Esophagus muscularis mucosa (tissue), 4 donors: ENCODE data around the gene DNLZ. TPM values are rescaled to one million over a fixed set of nuclear protein-coding genes. Genes with fewer than 3 reads are reported as not detected.

Experiments used
- DNase-seq: peaks from one replicate; pipeline ENCODE4 v3.0.0-alpha.2; 2017; ENCODE audit errors: extremely low spot score
- H3K27ac ChIP-seq, 4 donors: fragments of 200-600 bp; sonication (generic); replicated peaks in 1 of 4; 1 replicate in 3 of 4; 2 replicates in 1 of 4; pipeline ENCODE4 v1.5.1; 2016 to 2019; ENCODE audit warnings: mild to moderate bottlenecking in 1 of 4
- H3K27me3 ChIP-seq, 4 donors: fragments of 200-600 bp; sonication (generic); one replicate each; pipeline versions ENCODE4 v1.5.1 to v1.6.0; 2016 to 2019
- H3K36me3 ChIP-seq, 4 donors: fragments of 200-600 bp; sonication (generic); one replicate each; pipeline ENCODE4 v1.5.1; 2016 to 2019
- H3K4me1 ChIP-seq, 4 donors: fragments of 200-600 bp; sonication (generic); one replicate each; pipeline ENCODE4 v1.5.1; 2016 to 2019
- H3K4me3 ChIP-seq, 4 donors: fragments of 200-600 bp; sonication (generic); 1 replicate in 2 of 4; 2 replicates in 2 of 4; pipeline ENCODE4 v1.5.1; 2016 to 2019; ENCODE audit warnings: mild to moderate bottlenecking in 4 of 4, moderate library complexity in 1 of 4
- H3K9me3 ChIP-seq, 4 donors: fragments of 200-600 bp; sonication (generic); 1 replicate in 3 of 4; 2 replicates in 1 of 4; pipeline ENCODE4 v1.5.1; 2016 to 2019
- EP300 ChIP-seq: sonication (generic); formaldehyde crosslinking; IDR thresholded peaks from one replicate; pipeline ENCODE4 v1.6.1; 2017; ENCODE audit warnings: antibody characterized with exemption
- POLR2A ChIP-seq: fragments of 450-650 bp; IDR thresholded peaks from one replicate; pipeline ENCODE4 v1.6.1; 2017; ENCODE audit warnings: antibody characterized with exemption, moderate library complexity, mild to moderate bottlenecking, low read depth
- POLR2AphosphoS5 ChIP-seq, 2 donors: sonication (generic); formaldehyde crosslinking; IDR thresholded peaks; one replicate each; pipeline ENCODE4 v1.6.1; 2017; ENCODE audit warnings: antibody characterized with exemption in 2 of 2
- WGBS: methylation state at CpG from one replicate; pipeline ENCODE4 v1.1.5; 2018; 5-methylcytosine and 5-hydroxymethylcytosine counted together
- intact Hi-C: fragments of 100-400 bp; cut with DNase I; formaldehyde crosslinking; loops from one replicate; pipeline ENCODE4 v1.15.1; 2023
- total RNA-seq, 4 donors: library from RNA; depleted of rRNA; stranded (reverse); fragments of >200 nt; gene quantifications; one replicate each; pipeline versions ENCODE4 v1.1.0 to v1.2.1, GENCODE V29; 2016
- TF ChIP-seq, protein P1 (sequence below), 3 experiments: fragments of 200-600 bp in 2 of 3; fragments of 450-650 bp in 1 of 3; sonication (generic) in 2 of 3; IDR thresholded peaks; one replicate each; pipeline ENCODE4 v1.5.1; 2017 to 2019; ENCODE audit warnings: antibody characterized with exemption in 3 of 3, mild to moderate bottlenecking in 2 of 3, moderate library complexity in 1 of 3

Gene DNLZ
- total RNA-seq, 4 donors from 2014 or later: 29.5 to 41.3 (median 35.8) TPM

DNA sequence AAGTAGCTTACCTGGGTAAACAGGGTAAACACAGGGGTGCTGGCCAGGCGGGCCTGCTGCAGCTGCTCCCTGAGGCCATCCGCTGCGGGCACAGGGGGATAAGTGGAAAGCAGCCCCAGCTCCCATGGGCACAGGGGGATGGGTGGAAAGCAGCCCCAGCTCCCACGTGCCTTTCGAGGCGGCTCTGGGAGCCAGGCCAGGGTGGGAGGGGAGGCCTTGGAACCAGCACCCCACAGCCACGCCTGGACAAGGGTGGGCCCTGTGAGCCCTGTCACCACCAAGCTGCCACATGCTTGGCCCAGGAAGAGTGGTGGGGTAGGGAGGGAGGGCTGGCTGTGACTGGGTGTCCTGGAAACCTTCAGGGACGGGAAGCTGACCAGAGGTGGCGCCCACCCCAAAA is 17.8 kb upstream of the DNLZ start:
- intact Hi-C loops: no loop called here

GRCh38 chr9:136380381-136380780 is 16.8 kb upstream of the DNLZ start:
- TF ChIP-seq EP300: no peak
- no peak for TF ChIP-seq POLR2AphosphoS5 (IDR thresholded peaks at IDR 0.05)
- TF ChIP-seq POLR2A: no peak
- TF ChIP-seq, protein P1, sequence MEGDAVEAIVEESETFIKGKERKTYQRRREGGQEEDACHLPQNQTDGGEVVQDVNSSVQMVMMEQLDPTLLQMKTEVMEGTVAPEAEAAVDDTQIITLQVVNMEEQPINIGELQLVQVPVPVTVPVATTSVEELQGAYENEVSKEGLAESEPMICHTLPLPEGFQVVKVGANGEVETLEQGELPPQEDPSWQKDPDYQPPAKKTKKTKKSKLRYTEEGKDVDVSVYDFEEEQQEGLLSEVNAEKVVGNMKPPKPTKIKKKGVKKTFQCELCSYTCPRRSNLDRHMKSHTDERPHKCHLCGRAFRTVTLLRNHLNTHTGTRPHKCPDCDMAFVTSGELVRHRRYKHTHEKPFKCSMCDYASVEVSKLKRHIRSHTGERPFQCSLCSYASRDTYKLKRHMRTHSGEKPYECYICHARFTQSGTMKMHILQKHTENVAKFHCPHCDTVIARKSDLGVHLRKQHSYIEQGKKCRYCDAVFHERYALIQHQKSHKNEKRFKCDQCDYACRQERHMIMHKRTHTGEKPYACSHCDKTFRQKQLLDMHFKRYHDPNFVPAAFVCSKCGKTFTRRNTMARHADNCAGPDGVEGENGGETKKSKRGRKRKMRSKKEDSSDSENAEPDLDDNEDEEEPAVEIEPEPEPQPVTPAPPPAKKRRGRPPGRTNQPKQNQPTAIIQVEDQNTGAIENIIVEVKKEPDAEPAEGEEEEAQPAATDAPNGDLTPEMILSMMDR (IDR thresholded peaks at IDR 0.05): no peak
- H3K36me3 ChIP-seq: peaks cover 16 to 84% (median 76%) of the 10 kb centered on the region in 4 donors

More for the DNA sequence above, 17.8 kb upstream of the DNLZ start:
- H3K36me3 ChIP-seq: peaks cover 16 to 86% (median 83%) of the 10 kb centered on the region in 4 donors
- no peaks in the 10 kb centered on the region for H3K27me3 ChIP-seq
- no peak for DNase-seq
- no peaks in the 10 kb centered on the region for H3K4me1 ChIP-seq
- H3K4me3 ChIP-seq: no peak overlapping the region
- no peaks in the 10 kb centered on the region for H3K9me3 ChIP-seq
- 86% methylated on average over 5 of the region's 9 CpGs for WGBS
- no peak overlapping the region for H3K27ac ChIP-seq
- TF ChIP-seq POLR2AphosphoS5 (IDR thresholded peaks at IDR 0.05): no peak
- no peak for TF ChIP-seq EP300
- TF ChIP-seq, protein P1 (IDR thresholded peaks at IDR 0.05): no peak
- TF ChIP-seq POLR2A: no peak

GRCh38 chr9:136379891-136380290 is 16.3 kb upstream of the DNLZ start:
- DNase-seq: no peak
- Histone ChIP-seq H3K4me3 (no peak overlapping the region), H3K4me1 (no peaks in the 10 kb centered on the region), H3K9me3 (no peaks in the 10 kb centered on the region), H3K27me3 (no peaks in the 10 kb centered on the region), H3K36me3 (peaks cover 16 to 83% (median 71%) of the 10 kb centered on the region in 4 donors), H3K27ac (no peak overlapping the region)
- WGBS: 94% methylated on average over 9 of the region's 11 CpGs
- TF ChIP-seq POLR2A (no peak), POLR2AphosphoS5 (IDR thresholded peaks at IDR 0.05) (no peak), EP300 (no peak)
- TF ChIP-seq, protein P1 (IDR thresholded peaks at IDR 0.05): no peak
- intact Hi-C loops: no loop called here

More at GRCh38 chr9:136380381-136380780, 16.8 kb upstream of the DNLZ start:
- Histone ChIP-seq H3K9me3 (no peaks in the 10 kb centered on the region), H3K4me3 (no peak overlapping the region), H3K27ac (no peak overlapping the region), H3K27me3 (no peaks in the 10 kb centered on the region), H3K4me1 (no peaks in the 10 kb centered on the region)
- DNase-seq: no peak
- intact Hi-C loops: no loop called here
- WGBS: 100% methylated on average over 2 of the region's 17 CpGs

- Histone ChIP-seq H3K4me3 (no peak overlapping the region), H3K36me3 (peaks cover 13 to 78% (median 67%) of the 10 kb centered on the region in 4 donors), H3K9me3 (no peaks in the 10 kb centered on the region), H3K4me1 (no peaks in the 10 kb centered on the region), H3K27ac (no peak overlapping the region), H3K27me3 (no peaks in the 10 kb centered on the region)
- WGBS: 100% methylated on average over 1 of the region's 11 CpGs
- intact Hi-C loops: no loop called here
- no peak for DNase-seq
- no peak for TF ChIP-seq POLR2AphosphoS5 (IDR thresholded peaks at IDR 0.05)
- TF ChIP-seq, protein P1 (IDR thresholded peaks at IDR 0.05): no peak
Measured at GRCh38 chr9:136379401-136379800, 15.9 kb upstream of the DNLZ start.

GRCh38 chr9:136379003-136379287 is 15.4 kb upstream of the DNLZ start:
- Histone ChIP-seq H3K27ac (no peak overlapping the region), H3K9me3 (no peaks in the 10 kb centered on the region), H3K27me3 (no peaks in the 10 kb centered on the region), H3K4me3 (no peak overlapping the region), H3K36me3 (peaks cover 10 to 74% (median 62%) of the 10 kb centered on the region in 4 donors), H3K4me1 (no peaks in the 10 kb centered on the region)
- DNase-seq: no peak
- TF ChIP-seq POLR2A: no peak
- TF ChIP-seq, protein P1 (IDR thresholded peaks at IDR 0.05): no peak
- TF ChIP-seq POLR2AphosphoS5 (IDR thresholded peaks at IDR 0.05): no peak
- TF ChIP-seq EP300: no peak
- WGBS: 100% methylated on average over 3 of the region's 18 CpGs
- intact Hi-C loops: no loop called here
